Measurements from ENCODE around the gene ANKS1B. TPM values are rescaled to one million over a fixed set of nuclear protein-coding genes. Genes with fewer than 3 reads are reported as not detected.

ANKS1B gene
- total RNA-seq, 4 donors from 2014 or later, result 16.6 to 62.6 (median 40.2) TPM

DNA sequence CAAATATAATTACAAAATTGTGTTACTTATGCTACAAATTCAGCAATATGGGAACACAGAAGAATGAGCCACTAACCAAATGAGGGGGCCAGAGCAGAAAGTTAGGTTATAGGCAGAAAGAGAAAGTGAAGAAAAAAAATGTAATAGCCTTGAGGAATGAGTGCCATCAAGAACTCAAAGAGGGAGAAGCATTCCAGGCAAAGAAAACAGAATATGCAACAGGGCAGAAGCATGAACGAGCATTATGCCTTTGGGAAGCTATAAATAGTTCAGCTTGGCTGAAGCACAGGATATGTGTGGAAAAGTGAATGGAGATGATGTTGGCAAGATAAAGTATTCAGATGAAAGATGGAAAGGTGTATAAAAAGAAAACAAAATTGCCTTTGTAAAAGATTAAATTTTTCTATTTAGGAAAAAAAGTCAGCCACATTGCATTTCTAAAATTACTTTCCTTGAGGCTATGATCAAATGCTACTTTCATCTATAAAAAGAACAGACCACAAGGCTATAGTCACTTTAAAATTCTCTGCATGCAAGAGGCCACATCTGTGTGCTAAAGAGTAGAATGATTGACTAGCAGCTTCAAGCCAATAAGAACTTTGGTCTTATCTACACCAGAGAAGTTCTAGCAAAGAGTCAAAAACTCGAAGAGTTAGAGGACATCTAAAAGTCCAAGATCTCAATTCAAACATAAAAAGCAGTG is 530.7 kb downstream of the ANKS1B start:
- Histone ChIP-seq H3K36me3 (no peaks in the 10 kb centered on the region), H3K9me3 (no peaks in the 10 kb centered on the region), H3K27me3 (no peaks in the 10 kb centered on the region), H3K27ac (no peak overlapping the region), H3K4me3 (no peak overlapping the region), H3K4me1 (peaks cover 0 to 3% of the 10 kb centered on the region in 2 donors)
- TF ChIP-seq CTCF (IDR thresholded peaks at IDR 0.05) (no peak), POLR2A (IDR thresholded peaks at IDR 0.05) (no peak)
- intact Hi-C loops (cut with DNase I; ENCODE audit: low total_unique reads), result no loop called here
- DNase-seq, result no peak

DNA sequence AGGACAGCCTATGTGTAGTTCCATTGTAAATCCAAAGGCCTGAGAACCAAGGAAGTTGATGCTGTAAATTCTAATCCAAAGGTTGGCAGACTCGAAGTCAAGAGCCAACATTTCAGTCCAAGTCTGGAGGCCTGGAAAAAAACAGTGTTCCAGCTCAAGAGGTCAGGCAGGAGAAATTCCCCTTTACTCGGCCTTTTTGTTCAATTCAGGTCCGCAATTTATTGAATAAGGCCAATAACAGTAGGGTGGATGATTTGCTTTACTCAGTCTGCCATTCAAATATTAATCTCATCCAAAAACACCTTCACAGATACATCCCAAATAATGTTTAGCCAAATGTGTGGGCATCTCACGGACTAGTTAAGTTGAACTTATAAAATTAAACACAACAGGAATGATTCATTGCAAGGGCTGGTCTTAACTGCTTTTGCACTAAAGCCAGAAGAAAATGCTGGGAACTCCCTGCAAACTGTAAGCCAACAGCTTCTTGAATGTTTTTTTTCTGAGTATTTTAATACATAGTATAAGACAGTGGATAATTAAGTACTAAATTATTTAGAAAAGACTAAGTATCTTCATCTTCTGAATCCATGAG is 534.6 kb downstream of the ANKS1B start:
- Histone ChIP-seq H3K9me3 (no peaks in the 10 kb centered on the region), H3K36me3 (no peaks in the 10 kb centered on the region), H3K4me1 (peaks cover 0 to 3% of the 10 kb centered on the region in 2 donors), H3K27ac (no peak overlapping the region), H3K27me3 (no peaks in the 10 kb centered on the region), H3K4me3 (no peak overlapping the region)
- no peak for DNase-seq
- TF ChIP-seq POLR2A (IDR thresholded peaks at IDR 0.05), result no peak
- no peak for TF ChIP-seq CTCF (IDR thresholded peaks at IDR 0.05)
- intact Hi-C loops (cut with DNase I; ENCODE audit: low total_unique reads), result no loop called here

- Histone ChIP-seq H3K27me3 (no peaks in the 10 kb centered on the region), H3K27ac (no peak overlapping the region), H3K36me3 (no peaks in the 10 kb centered on the region), H3K4me1 (no peaks in the 10 kb centered on the region), H3K4me3 (no peak overlapping the region), H3K9me3 (no peaks in the 10 kb centered on the region)
- TF ChIP-seq CTCF (IDR thresholded peaks at IDR 0.05), result no peak
- no peak for TF ChIP-seq POLR2A (IDR thresholded peaks at IDR 0.05)
- intact Hi-C loops (cut with DNase I; ENCODE audit: low total_unique reads), result no loop called here
- DNase-seq, result no peak
Measured at GRCh38 chr12:99444859-99445316, 539.8 kb downstream of the ANKS1B start.

DNA sequence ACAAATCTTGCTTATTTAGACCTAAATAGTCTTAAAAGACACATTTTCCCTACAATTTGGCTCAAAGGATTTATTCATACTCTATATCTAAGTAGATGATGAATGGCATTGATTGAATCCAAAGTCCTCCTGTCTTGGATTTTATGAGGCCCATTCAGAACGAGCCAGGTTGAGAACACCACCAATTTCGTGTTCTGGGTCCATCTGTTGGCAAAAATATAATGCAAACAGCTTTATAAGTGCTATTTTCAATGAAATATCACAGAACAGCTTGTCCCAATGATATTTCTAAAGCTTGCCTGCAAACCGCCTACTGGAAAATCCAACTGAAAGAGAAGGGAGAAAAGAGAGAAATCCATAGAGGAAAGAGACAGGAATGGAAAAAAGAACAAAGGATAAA is 542.0 kb downstream of the ANKS1B start:
- no peaks in the 10 kb centered on the region for H3K9me3 ChIP-seq
- intact Hi-C loops (cut with DNase I; ENCODE audit: low total_unique reads), result no loop called here
- no peaks in the 10 kb centered on the region for H3K27me3 ChIP-seq
- TF ChIP-seq CTCF (IDR thresholded peaks at IDR 0.05) (no peak), POLR2A (IDR thresholded peaks at IDR 0.05) (no peak)
- H3K36me3 ChIP-seq, result no peaks in the 10 kb centered on the region
- DNase-seq, result no peak
- H3K27ac ChIP-seq, result no peak overlapping the region
- H3K4me3 ChIP-seq, result no peak overlapping the region
- no peaks in the 10 kb centered on the region for H3K4me1 ChIP-seq

GRCh38 chr12:99439399-99439798 is 545.3 kb downstream of the ANKS1B start:
- Histone ChIP-seq H3K36me3 (no peaks in the 10 kb centered on the region), H3K27me3 (no peaks in the 10 kb centered on the region), H3K4me3 (no peak overlapping the region), H3K4me1 (no peaks in the 10 kb centered on the region), H3K9me3 (no peaks in the 10 kb centered on the region), H3K27ac (no peak overlapping the region)
- intact Hi-C loops (cut with DNase I; ENCODE audit: low total_unique reads), result no loop called here
- DNase-seq, result no peak
- TF ChIP-seq POLR2A (IDR thresholded peaks at IDR 0.05), result no peak
- no peak for TF ChIP-seq CTCF (IDR thresholded peaks at IDR 0.05)
